Muscle of back (tissue), 11 donors: ENCODE data around the gene MTA1. TPM values are rescaled to one million over a fixed set of nuclear protein-coding genes. Genes with fewer than 3 reads are reported as not detected.

ENCODE experiments used
- DNase-seq, 3 donors: peaks; one replicate each; pipeline versions ENCODE4 v3.0.0 to v3.0.0-alpha.2; 2013
- polyA plus RNA-seq, 10 donors: library from polyadenylated mRNA; unstranded; fragments of 120-200 nt; gene quantifications; one replicate each; pipeline ENCODE4 v1.2.1, GENCODE V29; 2013; ENCODE audit not compliant: insufficient read length in 10 of 10

MTA1 gene
- polyA plus RNA-seq, 10 donors = 53.6 to 88.0 (median 77.0) TPM

DNA sequence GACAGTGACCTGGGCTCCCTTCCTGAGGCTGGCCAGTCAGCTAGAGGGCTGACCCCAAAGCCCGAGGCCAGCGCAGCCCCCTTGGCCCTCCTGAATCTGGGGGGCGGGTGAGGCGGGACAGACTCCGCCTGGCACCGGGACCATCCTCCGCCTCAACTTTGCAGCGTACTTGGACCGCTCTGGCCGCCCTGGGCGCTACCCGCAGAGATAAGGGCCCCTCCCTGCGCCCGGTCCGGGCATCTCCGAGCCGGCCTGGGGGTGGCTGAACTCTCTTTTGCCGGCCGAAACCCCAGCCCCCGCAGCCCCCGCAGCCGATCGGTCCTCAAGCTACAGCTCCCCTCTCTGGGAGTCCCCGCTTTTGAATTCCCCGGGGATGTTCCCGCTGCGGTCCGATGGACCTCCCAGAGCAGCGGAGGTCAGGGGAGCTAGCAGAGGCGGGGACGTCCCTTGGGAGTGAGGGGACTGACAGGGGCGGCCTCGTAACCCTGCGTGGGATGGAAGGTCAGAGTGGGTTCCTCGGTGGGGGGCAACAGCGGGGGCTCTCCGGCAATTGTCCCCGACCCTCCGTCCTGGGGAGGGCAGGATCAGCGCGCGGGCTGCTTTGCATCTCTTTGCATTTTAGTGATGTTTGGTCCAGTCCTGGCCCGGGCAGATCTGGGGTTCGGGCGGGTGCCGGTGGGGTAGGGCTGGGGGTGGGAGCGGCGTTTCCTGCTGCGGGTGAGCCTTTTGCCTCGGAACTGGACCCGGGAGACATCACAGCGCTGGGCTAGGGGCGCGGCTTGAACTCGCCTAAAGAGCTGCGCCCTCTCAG is 66.7 kb downstream of the MTA1 start, which contains the start of gene CRIP1:
TSS of gene CRIP1 (plus strand) at position 724 of the 811 bp plus-strand sequence. CDS start 374 bp downstream, outside the sequence.
- peak in 1 of 3 donors; percentile 53 for DNase-seq

DNA sequence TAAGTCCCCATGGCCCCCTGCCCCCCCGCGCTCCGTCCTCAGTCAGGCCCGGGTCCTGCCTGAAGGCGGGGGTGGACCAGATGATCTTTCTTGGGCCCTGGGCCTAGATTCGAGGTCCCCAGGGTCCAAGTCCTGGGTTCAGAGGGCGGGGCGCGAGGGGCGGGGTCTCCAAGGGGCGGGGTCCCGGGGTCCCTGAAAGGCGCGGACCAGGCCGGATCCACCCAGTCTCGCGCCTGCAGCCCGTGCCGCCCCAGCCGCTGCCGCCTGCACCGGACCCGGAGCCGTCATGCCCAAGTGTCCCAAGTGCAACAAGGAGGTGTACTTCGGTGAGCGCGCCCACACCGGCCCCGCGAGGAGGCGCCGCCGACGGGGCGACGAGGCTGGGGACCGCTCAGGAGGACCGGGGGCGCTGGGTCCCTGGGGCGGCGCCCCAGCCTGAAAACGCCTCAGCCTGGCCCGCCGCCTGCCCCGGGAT is 67.4 kb downstream of the MTA1 start:
- DNase-seq = peak in 1 of 3 donors; percentile 73

DNA sequence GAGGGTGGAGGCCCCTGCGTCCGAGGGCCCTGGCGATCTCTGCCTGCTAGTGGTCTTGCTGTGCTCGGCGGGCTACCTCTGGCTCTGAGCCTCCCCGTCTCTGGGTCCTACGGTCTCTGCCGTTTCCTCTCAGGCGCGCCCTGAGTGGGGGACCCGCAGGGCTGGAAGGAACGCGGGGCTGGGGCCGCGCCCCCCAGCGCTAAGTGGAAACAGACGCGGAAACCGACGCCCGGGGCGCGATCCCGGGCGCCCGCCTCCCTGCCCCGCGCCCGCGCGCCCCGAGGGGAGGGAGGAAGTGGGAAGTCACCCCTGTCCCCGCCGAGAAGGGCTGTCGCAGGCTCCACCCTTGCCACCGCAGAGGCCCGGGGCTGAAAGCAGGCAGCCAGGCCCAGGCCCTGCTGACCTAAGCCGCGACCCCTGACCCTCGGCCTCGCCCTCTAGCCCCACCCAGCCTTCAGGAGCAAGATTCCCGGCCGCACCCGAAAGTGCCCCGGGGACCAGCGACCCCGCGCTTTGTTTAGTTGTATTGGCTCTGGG is 67.9 kb downstream of the MTA1 start:
- DNase-seq = peak in 1 of 3 donors; percentile 80

DNA sequence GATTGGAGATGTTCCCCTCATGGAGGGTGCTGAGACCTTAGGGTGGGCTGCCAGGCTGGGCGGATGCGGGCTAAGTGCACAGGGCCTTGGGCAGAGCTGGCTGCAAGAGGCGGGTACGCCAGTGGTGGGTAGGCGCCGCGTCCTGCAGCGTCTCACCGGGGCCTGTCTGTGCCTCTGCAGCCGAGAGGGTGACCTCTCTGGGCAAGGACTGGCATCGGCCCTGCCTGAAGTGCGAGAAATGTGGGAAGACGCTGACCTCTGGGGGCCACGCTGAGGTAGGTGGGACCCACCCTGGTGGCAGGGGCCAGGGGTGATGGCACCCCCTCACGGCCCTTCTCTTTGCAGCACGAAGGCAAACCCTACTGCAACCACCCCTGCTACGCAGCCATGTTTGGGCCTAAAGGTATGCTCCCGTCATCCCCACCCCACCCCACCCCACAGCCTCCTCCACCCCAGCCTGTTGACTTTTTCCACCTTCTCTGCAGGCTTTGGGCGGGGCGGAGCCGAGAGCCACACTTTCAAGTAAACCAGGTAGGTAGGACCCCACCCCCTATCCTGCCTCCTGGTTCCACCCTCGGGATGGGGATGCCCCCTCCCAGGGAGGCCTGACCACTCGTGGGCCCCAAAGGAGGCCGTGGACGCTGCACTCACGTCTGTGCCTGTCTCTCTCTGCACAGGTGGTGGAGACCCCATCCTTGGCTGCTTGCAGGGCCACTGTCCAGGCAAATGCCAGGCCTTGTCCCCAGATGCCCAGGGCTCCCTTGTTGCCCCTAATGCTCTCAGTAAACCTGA is 68.6 kb downstream of the MTA1 start:
- peak in 1 of 3 donors; percentile 44 for DNase-seq

DNA sequence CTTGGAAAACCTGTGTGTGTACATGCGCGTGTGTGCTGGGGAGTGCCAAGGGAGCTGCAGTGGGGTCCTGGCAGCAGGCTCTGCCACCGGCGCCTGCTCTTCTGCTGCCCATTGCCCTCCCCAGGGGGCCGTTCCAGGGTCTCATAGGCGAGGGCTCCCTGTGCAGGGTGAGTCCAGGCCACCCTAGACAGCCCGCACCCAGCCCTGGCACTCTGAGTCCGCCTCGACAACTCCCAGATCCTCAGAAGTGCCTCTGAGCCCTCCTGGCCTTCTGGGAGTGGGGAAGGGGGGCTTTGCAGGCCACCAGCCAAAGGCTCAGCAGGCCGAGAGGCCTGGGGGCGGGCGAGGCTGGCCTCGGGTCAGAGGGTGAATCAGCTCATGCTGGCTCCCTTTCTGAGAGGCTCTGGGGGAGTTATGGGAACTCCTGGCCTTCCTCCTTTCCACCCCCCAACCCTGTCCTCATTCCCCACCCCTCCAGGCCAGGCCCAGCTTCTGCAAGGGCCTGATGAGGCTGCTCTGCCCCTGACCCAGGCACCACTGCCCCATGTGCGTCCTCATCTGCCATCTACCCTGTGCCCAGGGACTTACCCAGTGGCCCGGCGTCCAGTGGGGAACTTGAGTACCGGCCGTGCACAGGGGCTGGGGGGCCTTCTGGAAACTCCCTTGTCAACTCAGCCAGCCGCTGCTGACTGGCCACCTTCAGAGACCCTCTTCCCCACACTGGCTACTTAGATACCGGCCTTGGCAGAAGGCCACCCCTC is 69.3 kb downstream of the MTA1 start:
- DNase-seq = no peak

DNA sequence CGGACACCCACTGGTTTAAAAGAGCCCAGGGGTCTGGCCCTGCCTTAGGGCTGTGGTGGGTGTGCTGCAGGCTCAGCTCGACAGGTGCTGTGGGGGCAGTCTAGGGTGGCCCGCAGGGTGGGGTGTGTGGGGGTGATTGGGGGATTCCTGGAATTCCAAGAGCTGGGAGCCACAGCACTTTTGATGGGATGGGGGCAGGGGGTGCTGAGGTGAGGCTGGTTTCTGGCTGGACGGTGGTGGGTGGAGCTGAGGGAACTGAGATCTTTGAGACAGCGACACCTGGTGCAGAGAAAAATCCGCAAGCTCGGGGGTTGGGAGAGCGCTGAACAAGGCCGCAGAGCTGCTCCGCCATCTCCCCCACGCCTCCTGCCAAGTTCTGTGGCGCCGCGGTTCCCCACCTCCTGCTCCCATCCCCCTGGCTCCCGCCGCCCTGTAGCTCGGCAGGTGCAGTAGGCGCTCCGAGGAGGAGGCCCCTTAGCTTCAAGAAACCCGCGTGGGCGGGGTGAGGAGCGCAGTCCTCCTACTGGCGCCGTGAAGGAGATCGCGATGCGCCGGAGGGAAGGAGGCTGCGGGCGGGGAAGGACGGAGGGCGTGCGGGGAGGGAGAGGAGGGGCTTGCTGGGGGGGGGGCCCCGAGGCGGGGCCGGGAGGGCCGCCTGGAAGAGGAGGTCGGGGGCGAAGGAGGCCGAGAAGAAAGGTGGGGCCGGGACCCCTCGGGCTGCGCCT is 70.1 kb downstream of the MTA1 start:
- DNase-seq = peak; percentile 81 to 97 (median 90)

DNA sequence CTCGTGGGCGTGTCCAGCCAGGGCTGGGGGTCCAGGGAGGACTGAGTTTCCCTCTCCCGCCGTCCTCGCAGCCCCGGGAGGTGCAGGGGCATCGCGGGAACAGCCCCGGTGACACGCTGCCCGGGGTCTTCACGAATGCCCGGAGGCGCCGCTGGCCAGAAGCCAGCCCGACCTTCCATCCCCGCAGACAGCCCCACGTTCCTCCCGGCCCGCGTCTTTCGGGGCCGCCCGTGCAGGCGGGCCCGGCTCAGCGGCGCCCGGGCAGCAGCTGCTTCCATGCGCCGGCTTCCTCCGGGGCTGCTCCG is 70.6 kb downstream of the MTA1 start:
- peak in 1 of 3 donors; percentile 64 for DNase-seq

DNA sequence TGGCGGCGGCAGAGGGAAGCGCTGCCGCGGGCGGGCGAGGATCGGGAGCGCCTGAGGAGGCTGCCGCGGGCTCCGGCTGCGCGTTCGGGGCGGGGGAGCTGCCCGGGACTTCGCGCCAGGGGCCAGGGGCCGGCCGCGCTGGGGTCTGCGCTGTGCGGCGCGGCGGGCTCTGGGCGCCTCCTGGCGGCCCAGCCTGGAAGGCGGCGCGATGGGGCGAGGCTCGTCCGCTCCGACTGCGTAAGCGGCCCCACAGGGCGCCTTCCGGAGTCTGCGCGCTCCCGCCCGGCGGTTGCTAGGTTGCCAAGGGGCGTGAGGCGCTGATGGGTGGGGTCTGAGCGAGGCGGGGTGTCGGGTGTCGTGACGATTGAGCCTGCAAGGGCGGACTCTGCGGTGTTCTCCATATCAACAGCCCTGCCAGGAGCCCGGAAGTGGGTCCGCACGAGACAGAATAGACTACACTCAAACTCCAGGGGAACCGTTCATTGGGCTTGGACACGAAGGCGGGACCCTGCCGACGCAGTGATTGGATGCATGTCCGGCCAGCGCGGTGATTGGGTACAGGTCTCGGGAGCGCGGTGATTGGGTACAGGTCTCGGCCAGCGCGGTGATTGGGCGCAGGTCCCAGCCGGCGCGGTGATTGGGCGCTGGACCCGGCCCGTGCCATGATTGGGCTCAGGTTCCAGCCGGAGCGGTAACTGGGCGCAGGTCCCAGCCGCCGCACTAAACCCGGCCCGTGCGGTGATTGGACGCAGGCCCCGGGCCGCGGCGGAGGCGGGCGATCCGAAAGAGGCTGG is 71.1 kb downstream of the MTA1 start, which contains the start of gene TEDC1:
TSS of gene TEDC1 (plus strand) at position 675 of the 794 bp plus-strand sequence. CDS start 130 bp downstream, outside the sequence.
- DNase-seq = peak; percentile 100

DNA sequence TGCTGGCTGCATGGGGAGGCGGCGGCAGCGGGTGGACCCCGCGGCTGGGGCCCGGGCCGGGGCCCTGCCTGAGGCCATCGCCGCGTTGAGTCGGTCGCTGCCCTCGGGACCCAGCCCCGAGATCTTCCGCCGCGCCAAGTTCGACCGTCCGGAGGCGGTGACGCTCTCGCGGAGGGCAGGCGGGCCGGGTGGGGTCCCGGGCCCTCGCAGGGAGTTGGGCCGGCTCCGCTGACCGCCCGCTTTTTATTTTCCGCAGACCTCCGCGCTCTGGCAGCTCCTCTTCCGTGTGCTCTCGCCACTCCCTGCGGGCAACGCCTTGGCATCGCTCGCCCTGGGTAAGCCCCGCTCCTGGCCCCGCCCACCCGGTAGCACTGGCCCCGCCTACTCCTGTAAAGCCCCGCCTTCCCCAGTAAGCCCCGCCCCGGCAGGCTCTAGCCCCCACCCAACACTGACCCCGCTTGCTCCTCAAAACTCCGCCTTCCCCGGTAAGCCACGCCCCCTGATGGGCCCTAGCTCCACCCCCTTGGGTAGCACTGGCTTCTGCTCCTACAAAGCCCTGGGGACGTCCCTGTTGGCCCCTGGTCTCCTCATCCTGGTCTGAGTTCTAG is 71.8 kb downstream of the MTA1 start:
- peak in 1 of 3 donors; percentile 69 for DNase-seq

DNA sequence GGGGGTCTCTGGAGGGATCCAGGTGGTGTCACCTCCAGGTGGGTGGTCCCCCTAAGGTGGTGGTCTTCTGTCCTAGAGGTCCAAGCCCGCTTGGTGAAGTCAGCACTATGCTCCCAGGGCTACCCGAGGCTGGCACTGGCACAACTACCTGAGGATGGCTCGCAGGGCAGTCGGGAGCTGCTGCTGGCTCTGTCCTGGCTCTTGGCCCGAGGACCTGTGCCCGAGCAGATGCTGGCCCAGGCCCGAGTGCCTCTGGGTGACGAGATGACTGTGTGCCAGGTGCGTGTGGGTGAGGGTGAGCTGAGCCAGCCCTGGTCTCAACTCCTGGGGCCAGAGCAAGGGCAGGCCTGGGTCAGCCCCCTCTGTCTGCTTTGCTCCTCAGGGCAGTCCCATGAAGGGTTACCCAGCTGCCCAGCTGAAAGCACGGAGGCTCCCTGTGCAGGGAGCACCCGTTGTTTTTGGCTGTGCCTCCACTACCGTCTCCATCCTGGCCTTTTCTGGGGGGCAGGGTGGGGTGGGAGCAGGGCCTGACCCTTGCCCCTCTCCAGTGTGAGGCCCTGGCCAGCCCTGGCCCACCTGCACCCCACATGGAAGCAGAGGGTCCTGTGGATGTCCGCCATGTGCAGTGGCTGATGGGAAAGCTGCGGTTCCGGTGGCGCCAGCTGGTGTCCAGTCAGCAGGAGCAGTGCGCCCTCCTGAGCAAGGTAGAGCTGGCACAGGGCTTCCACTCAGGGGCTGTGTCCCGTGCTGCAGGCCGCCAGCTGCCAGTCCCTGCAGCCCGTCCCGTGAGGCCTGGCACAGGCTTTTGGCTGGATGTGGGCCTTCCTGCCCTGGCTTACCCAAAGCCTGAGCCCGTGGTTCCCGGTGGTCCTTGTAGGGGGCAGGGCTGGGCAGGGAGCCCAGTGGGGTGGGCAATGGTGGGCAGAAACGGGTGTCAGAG is 72.7 kb downstream of the MTA1 start:
- no peak for DNase-seq

DNA sequence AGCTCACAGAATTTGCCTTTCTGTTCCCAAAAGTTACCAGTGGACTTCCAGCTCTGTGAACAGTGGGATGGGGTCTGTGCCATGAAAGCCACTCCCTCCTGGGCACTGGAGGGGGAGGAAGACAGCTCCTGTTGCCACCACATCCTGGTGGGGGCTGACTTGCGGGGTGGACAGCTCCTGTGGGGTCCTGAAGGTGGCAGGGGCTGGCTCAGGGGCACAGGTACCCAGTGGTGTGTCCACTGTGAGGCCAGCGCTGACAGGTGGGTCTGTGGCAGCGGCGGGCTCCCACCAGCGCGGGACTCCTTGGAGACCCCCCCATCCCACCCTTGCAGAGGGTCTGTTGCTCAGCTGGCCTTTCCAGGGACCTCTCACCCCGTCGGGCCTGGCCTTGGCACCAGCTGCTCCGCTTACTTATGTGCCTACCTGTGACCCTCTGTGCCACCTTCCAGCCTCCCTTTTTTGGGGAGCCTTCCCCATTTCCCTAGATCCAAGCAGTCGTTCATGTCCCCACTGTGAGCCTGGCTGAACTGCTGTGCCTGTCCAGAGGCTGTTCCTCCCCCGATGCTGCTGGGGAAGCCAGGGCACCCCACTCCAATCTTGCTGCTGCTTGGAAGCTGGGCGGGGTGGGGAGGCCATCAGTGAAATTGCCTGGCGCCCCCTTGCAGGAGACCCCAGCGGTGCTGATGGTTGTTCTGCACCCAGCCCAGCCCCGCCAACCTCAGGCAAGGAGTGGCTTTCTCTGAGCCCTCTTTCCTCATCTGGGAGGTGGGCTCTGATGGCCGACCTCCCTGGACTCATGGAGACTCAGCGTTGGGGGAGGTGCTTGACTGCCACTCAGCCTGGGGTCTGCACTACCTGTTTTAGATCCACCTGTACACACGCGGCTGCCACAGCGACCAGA is 73.6 kb downstream of the MTA1 start:
- peak in 1 of 3 donors; percentile 14 for DNase-seq

DNA sequence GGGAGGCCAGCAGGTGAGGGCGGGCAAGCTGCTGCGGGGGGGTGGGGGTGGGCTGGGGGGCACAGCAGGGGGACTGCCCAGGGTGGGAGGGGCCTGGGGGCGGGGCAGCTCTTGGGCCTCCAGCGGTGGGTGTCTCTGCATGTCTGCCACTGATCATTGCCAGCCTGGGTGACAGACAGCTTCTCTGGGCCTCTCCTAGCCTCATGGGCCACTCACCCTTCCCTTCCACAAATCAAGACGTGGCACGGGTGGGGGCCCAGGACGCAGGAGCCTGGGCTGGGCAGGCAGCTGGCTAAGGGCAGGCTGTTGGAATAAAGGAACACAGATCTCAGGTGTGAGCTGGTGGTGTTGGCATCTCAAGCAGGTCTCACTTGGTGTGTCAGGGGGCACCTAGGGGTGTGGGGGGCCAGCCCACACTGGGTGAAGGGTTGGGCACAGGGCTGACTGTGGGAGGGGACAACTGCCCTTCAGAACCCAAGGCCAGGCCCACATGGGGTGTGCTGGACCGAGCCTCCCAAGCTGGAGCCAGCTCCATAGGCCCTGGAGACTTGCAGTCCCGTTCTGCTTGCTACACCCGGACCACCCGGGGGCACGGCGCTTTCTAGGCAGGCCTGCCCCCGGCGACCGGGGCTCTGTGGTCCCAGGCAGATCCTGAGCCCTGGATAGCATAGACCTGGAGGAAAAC is 74.4 kb downstream of the MTA1 start:
- peak in 1 of 3 donors; percentile 12 for DNase-seq

DNA sequence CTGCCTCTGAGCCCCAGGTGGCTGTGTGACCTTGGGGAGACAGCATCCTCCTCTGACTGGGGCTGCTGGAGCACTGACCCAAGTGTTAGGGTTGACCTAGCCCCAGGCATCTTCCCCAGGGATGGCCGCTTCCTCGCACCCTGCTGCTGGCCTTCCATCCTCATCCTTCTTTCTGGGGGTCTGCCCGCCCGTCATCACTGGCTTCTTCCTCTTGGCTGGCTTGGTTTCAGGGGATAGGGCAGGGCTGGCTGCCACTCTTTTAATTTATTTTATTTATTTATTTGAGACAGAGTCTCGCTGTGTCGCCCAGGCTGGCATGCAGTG is 74.9 kb downstream of the MTA1 start:
- DNase-seq = no peak

DNA sequence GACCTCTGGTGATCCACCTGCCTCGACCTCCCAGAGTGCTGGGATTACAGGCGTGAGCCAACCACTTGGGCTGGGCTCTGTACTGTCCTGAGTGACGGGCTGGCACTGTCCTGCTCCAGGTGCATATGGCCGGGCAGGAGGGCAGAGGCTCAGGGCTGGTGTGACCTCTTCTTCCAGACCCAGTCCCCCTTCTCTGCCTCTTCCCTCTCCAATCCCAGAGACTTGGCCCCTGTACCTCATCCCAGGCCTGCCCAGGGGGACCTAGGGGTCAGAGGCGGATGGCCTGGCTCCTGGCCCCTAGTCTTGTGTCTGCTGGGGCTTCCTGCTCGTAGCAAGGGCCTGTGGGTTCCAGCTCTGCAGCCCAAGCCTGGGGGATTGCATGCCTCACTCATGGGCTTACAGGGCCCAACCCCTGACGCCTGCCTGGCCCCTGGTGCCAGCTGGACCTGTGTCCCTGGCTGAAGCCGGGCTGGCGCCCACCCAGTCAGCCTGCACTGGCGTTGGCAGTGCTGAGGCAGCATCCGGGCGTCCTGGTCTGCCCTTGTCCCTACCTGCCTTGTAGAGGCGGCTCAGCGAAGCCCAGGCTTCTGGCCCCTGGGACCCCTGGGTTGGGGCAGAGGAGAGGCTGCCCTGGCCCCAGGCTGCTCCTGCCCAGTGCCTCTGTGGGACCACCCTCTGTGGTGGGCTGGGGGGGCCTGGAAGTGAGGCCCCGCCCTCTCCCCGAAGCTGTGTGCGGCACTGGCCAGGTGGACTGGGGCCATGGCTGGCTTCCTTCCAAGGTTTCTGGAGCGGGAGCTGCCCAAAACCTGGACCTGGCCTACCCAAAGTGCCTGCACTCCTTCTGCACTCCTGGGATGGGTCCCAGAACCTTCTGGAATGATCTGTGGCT is 75.7 kb downstream of the MTA1 start:
- DNase-seq = peak in 1 of 3 donors; percentile 5

DNA sequence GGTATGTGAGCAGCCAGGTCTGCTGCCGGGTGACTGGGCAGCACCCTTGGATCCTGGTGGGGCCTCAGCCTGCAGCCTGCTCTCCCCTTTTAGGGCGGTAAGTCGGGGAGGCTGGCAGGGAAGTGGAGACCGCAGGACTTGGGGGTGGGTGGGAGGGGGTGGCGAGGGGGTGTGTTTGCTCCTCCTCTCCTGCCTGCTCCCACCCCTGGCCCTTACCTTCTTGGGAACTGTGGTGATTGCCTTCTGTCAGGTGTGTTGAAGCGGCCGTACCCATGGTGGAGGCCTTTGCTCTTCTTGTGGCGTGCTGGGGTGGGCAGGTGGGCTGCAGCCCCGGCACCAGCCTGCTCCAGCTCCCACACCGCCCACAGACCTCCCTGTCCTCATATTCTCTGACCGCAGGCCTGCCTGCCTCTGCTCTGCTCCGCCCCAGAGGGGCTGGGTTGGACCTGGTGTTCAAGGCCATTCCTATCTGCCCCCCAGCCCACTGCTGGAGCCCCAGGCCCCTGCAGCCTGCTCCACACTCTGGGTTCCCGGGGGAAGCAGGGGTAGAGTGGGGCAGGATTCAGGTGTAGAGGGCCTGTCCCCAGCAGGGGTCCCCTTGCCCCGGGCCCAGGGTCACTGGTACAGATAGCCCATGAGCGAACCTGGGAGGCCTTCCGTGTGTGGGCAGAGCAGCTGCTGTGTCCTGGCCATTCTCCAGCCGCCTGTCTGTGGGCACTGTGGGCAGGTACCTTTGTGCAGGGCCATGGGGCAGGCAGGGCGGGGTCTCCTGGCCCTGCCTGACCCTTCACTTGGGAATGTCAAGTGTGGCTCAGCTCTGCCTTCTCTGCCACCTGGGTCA is 76.6 kb downstream of the MTA1 start:
- DNase-seq = no peak
